HEK293 (cell line): Measurements from ENCODE around the gene SERINC1.

Source experiments
- KLF1 ChIP-seq: fragments of 450-650 bp; formaldehyde crosslinking; IDR thresholded peaks from 2 replicates; pipeline ENCODE4 v1.5.1; 2016; ENCODE audit warnings: missing biosample characterization, missing genetic modification characterization
- YY2 ChIP-seq: fragments of 450-650 bp; formaldehyde crosslinking; IDR thresholded peaks from 2 replicates; pipeline ENCODE4 v1.5.1; 2016; ENCODE audit warnings: missing biosample characterization, missing genetic modification characterization
- ZNF121 ChIP-seq: fragments of 450-650 bp; formaldehyde crosslinking; IDR thresholded peaks from 2 replicates; pipeline ENCODE4 v1.5.1; 2016; ENCODE audit warnings: missing biosample characterization, missing genetic modification characterization
- TF ChIP-seq, protein P1 (sequence below): fragments of 450-650 bp; formaldehyde crosslinking; IDR thresholded peaks from 2 replicates; pipeline ENCODE4 v1.5.1; 2016; ENCODE audit warnings: missing biosample characterization, missing genetic modification characterization

GRCh38 chr6:122400121-122400450 is 71.5 kb downstream of the SERINC1 start:
- TF ChIP-seq, protein P1, sequence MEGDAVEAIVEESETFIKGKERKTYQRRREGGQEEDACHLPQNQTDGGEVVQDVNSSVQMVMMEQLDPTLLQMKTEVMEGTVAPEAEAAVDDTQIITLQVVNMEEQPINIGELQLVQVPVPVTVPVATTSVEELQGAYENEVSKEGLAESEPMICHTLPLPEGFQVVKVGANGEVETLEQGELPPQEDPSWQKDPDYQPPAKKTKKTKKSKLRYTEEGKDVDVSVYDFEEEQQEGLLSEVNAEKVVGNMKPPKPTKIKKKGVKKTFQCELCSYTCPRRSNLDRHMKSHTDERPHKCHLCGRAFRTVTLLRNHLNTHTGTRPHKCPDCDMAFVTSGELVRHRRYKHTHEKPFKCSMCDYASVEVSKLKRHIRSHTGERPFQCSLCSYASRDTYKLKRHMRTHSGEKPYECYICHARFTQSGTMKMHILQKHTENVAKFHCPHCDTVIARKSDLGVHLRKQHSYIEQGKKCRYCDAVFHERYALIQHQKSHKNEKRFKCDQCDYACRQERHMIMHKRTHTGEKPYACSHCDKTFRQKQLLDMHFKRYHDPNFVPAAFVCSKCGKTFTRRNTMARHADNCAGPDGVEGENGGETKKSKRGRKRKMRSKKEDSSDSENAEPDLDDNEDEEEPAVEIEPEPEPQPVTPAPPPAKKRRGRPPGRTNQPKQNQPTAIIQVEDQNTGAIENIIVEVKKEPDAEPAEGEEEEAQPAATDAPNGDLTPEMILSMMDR (tag by site-specific recombination): no peak
- TF ChIP-seq KLF1 (tag by site-specific recombination) (no peak), YY2 (no peak), ZNF121 (tag by site-specific recombination) (no peak)
